KOPT-K1 (cell line): ENCODE results near the gene TNFRSF25.

Experiments used
- H3K27ac ChIP-seq: fragments of 200-600 bp; sonication (generic); 2 replicates; pipeline ENCODE4 v1.5.1; 2016; ENCODE audit warnings: antibody characterized with exemption, mild to moderate bottlenecking, low read depth, low read length; ENCODE audit not compliant: poor library complexity, severe bottlenecking
- H3K36me3 ChIP-seq: fragments of 200-600 bp; sonication (generic); 2 replicates; pipeline ENCODE4 v1.5.1; 2017; ENCODE audit warnings: antibody characterized with exemption, mild to moderate bottlenecking, low read length, moderate library complexity; ENCODE audit not compliant: insufficient read depth
- H3K9me3 ChIP-seq: fragments of 200-600 bp; sonication (generic); 2 replicates; pipeline ENCODE4 v1.5.1; 2017; ENCODE audit warnings: antibody characterized with exemption, low read length, mild to moderate bottlenecking; ENCODE audit not compliant: insufficient read depth, poor library complexity, severe bottlenecking

Gene TNFRSF25

DNA sequence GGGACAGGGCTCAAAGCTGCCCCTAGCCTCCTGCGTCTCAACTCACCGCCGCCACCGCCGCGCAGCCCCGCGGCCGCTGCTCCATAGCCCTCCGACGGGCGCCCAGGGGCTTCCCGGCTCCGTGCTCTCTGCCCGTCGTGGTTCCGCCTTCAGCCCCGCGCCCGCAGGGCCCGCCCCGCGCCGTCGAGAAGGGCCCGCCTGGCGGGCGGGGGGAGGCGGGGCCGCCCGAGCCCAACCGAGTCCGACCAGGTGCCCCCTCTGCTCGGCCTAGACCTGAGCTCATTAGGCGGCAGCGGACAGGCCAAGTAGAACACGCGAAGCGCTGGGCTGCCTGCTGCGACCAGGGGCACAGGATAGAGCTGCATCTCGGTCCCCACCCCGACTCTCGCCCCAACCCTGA lies at the start of gene TNFRSF25:
TNFRSF25 (minus strand) TSS at position 151 of the 400 bp plus-strand sequence; CDS start at position 85, 66 bp downstream.
- H3K27ac ChIP-seq: peak within 1 kb of the TSS; percentile 43
- H3K36me3 ChIP-seq: no peaks in the 10 kb centered on the region; the same call in 1 of the 2 replicates
- no peaks in the 10 kb centered on the region for H3K9me3 ChIP-seq

DNA sequence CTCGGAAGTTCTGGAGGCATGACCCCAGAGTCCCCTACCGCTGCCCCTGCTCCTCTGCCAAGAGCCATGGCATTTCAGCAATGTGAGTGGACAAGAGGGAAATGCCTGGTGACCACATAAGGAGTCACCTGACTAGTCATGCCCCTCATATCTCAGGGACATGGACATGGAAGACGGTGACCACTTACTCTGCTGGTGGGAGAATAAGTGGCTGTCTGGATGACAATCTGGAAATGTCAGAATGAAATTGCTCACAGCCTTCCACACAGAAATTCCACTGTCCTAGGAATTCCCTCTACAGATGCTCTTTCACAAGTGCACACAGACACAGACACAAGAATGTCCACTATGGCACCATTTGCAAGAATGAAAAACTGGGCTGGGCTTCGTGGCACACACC lies 49.8 kb upstream of the TNFRSF25 start:
- Histone ChIP-seq H3K36me3 (no peaks in the 10 kb centered on the region; the same call in 1 of the 2 replicates), H3K9me3 (no peaks in the 10 kb centered on the region), H3K27ac (no peak overlapping the region)

GRCh38 chr1:6513320-6513801 lies 47.4 kb upstream of the TNFRSF25 start:
- Histone ChIP-seq H3K9me3 (no peaks in the 10 kb centered on the region), H3K36me3 (no peaks in the 10 kb centered on the region), H3K27ac (no peak overlapping the region)

DNA sequence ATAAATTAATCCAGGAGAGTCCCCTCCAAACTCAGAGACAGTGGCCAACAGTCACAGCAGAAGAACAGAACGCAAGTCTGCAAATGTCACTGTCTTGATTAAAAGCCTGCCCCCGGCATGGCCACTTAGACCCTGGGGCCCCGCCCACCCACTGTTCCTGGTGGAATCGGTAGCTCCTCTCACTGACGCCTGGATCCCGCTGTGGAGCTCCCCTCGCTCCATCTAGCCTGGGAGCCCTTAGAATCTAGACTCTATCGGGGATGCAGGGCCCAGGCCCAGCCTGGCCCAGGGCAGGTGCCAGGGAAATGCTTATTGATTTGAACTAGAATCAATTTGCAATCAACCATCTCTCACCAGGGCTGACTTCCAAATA lies 46.9 kb upstream of the TNFRSF25 start:
- Histone ChIP-seq H3K9me3 (no peaks in the 10 kb centered on the region), H3K36me3 (no peaks in the 10 kb centered on the region), H3K27ac (no peak overlapping the region)

- no peaks in the 10 kb centered on the region for H3K9me3 ChIP-seq
- no peaks in the 10 kb centered on the region for H3K36me3 ChIP-seq
- no peak overlapping the region for H3K27ac ChIP-seq
Observed at GRCh38 chr1:6512245-6512907, 46.4 kb upstream of the TNFRSF25 start.

DNA sequence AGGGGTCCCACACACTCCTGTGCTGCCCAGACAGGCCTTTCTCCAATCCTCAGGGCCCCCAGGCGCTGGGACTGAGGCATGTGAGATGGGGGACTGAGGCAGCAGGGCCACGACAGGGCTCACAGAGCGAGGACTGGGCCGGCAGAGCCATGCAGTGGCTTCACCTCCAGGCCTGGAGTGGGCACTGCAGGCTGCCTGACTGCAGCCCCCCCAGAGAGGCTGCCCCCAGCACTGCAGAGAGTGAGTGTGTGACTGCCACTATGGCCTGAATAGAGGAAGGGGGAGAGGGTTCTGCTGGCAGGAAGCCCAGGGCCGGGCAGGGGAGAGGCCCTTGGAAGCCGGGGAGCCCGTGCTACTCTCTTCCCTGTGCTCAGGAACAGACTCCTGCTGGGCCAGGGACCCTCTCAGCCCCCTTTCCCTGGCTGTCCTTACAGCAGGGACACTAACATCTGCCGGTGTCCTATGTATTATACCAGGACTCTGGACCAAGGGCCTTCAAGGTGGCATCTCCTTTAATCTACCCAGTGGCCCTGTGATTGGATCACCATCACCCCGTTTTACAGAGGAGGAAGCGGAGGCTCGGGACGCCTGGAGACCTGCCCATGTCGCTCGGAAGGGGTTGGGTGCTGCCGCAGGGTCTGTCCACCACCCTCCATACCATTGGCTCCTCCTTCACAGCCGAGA lies 45.7 kb upstream of the TNFRSF25 start:
- Histone ChIP-seq H3K9me3 (no peaks in the 10 kb centered on the region), H3K36me3 (no peaks in the 10 kb centered on the region), H3K27ac (no peak overlapping the region)

- no peaks in the 10 kb centered on the region for H3K36me3 ChIP-seq
- no peaks in the 10 kb centered on the region for H3K9me3 ChIP-seq
- H3K27ac ChIP-seq: no peak overlapping the region
Observed at GRCh38 chr1:6511056-6511455, 45.1 kb upstream of the TNFRSF25 start.

DNA sequence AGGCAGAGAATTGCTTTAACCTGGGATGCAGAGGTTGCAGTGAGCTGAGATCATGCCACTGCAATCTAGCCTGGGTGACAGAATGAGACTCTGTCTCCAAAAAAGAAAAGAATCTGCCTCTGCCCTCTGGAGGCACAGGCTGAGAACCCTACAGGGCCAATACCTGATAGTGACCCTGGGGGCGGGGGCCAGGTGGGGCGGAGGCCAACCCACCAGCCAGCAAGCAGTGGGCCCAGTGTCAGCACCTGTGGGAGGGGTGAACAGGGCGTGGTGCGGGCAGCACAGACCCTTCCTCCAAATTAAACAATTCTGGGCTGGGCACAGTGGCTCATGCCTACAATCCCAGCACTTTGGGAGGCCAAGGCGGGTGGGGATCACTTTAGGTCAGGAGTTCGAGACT lies 44.5 kb upstream of the TNFRSF25 start:
- Histone ChIP-seq H3K36me3 (no peaks in the 10 kb centered on the region), H3K27ac (no peak overlapping the region), H3K9me3 (no peaks in the 10 kb centered on the region)

DNA sequence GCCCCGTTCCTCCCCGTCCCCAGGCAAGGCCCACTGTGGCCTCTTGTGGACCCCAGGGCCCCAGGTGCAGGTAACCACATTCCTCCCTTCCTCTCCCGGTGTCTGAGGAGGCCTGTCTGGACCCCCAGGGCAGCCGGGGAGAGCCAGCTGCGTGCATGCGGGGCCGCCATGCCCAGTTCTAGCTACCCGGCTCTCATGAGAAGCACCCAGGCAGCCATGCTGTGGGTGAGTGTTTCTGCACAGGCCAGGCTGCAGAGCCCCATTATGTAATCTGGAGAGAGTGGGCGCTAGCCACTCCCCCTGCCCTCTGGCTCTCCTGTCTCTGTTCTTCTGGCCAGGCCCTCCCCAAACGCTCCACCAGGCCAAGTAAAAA lies 43.9 kb upstream of the TNFRSF25 start:
- Histone ChIP-seq H3K36me3 (no peaks in the 10 kb centered on the region), H3K27ac (no peak overlapping the region), H3K9me3 (no peaks in the 10 kb centered on the region)

DNA sequence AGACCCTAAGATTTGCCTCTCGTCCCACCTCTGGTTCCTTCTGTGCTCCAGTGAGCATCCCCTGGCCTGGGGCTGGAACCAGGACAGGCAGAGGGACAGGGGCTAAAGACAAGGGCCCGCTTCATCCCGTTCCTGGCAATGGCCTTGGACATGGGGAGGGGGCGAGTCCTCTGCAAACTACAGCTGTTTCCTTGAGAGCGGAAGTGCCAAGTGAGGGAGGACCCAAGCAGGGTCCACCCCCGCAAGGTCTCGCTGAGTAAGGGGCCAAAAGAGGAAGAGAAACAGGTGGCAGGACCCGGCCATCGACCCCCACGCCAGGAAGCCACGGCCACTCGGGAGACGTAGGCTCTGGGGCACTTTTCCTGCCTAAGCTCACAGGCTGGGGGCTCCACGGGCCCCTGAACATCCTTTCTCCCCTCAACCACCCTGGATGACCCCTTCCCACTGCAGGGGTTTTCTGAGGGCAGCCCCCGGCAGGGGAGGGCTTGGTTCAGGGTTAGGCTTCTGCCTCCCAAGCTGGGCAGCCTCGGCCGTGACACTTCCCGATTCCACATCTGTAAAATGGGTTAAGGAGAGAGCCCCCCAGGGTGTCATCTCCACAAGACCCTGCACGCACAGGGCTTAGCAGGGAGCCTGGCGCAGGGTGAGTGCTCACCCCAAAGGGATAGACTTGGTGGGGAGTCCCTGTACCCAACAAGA lies 43.4 kb upstream of the TNFRSF25 start:
- Histone ChIP-seq H3K36me3 (no peaks in the 10 kb centered on the region), H3K9me3 (no peaks in the 10 kb centered on the region), H3K27ac (no peak overlapping the region)

DNA sequence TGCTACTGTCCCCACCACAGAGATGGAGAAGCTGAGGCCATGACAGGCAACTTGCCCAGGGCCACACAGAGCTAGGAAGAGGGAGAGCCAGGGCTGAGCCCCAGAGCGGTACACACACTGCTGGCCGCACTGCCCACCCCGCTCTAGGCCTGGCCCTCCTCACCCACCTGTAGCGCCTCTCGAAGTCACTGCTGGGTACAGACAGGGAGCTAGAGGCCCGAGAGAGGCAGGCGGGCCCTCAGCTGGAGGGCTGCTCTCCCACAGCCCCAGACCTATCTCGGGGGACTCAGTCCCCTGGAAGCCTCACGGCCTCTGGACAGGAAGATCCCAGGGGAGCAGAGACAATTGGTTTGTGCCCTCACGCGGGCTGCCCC lies 42.8 kb upstream of the TNFRSF25 start:
- no peaks in the 10 kb centered on the region for H3K36me3 ChIP-seq
- H3K27ac ChIP-seq: no peak overlapping the region
- no peaks in the 10 kb centered on the region for H3K9me3 ChIP-seq

DNA sequence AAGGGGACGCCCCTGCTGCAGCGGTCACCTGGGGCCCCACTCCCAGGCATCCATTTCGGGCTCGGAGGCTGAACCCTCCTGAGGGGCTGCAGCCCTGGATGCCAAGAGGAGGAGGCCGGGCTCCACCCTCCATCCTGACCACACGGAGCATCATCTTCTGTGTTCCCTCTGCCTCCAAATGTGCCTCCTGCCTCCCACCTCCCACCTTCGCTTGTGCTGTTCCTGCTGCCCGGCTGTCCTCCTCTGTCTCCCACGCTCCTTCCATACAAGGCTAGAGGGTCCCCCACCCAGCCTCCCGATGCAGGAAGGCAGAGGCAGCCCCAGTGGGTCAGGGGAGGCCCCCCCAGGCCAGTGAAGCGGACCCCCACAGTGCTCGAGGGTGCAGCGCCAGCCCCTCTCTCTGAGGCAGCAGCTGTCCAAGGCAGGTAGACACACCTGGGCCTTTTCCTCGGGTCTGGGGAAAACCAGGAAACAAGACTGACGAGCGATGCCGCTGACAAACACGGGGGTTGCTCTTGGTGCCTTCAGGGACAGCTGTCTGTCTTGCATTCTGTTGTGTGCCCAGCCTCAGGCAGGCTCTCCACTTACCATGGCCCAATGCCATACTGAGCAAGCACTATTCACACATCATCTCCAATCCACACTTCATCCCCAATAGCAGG lies 42.3 kb upstream of the TNFRSF25 start:
- no peak overlapping the region for H3K27ac ChIP-seq

DNA sequence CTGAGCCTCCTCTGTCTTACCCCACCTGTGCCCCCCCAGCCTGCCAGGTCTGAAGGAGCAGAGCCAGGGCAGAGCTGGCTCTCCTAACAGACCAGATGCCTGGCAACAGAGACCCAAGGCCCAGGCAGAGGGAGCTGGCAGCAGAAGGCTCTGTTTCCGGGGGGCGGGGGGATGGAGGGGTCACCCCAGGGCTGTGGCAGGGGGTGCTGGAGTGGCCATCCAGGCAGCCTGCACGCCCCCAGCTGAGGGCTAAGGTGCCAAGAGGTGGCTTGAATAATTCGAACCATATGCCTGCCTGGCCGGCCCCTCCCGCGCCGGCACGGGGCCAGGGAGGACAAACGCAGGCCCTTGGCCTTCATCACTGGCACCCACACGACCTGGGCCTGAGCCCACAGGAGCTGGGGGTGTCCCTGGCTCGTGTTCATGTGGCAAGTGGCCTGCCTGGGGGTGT lies 41.5 kb upstream of the TNFRSF25 start:
- Histone ChIP-seq H3K36me3 (no peaks in the 10 kb centered on the region), H3K9me3 (no peaks in the 10 kb centered on the region), H3K27ac (no peak overlapping the region)

More for the DNA sequence above, 42.3 kb upstream of the TNFRSF25 start:
- no peaks in the 10 kb centered on the region for H3K36me3 ChIP-seq
- H3K9me3 ChIP-seq: no peaks in the 10 kb centered on the region

DNA sequence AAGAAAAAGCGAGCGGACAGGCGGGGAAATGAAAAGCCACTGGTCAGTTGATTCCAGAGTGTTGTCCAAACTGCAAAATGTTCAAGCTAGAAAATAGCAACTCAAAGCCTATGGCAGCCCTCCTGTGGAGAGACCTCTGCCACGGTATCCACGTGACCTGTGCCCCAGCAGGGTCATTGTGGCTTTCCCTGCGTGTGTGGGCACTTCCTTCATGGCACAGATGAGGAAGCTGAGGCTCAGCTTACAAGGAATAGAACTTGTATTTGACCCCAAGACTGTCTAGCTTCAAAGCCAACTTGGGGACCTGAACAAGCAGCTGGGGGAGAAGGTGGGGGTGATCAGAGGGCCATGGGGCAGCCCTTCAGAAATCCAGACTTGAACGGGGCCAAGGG lies 41.1 kb upstream of the TNFRSF25 start:
- H3K9me3 ChIP-seq: no peaks in the 10 kb centered on the region
- H3K36me3 ChIP-seq: no peaks in the 10 kb centered on the region
- H3K27ac ChIP-seq: no peak overlapping the region
